ENCODE measurements around the gene PLS1.

Gene PLS1

GRCh38 chr3:142657033-142657432 is 60.8 kb downstream of the PLS1 start:
- no peak for ATAC-seq
- TF ChIP-seq ZNF70 (CRISPR knock-in tag; IDR thresholded peaks at IDR 0.05) = no peak

GRCh38 chr3:142660383-142660782 is 64.2 kb downstream of the PLS1 start:
- no peak for TF ChIP-seq BACH2 (CRISPR knock-in tag; IDR thresholded peaks at IDR 0.05; ENCODE audit: borderline replicate concordance)
- no peak for TF ChIP-seq ESRRG (CRISPR knock-in tag; IDR thresholded peaks at IDR 0.05)
- TF ChIP-seq ZNF70 (CRISPR knock-in tag; IDR thresholded peaks at IDR 0.05) = no peak
- TF ChIP-seq RARB (CRISPR knock-in tag; IDR thresholded peaks at IDR 0.05) = no peak
- no peak for TF ChIP-seq ARNTL (CRISPR knock-in tag; IDR thresholded peaks at IDR 0.05; ENCODE audit: borderline replicate concordance, low read depth)
- TF ChIP-seq, protein P1, sequence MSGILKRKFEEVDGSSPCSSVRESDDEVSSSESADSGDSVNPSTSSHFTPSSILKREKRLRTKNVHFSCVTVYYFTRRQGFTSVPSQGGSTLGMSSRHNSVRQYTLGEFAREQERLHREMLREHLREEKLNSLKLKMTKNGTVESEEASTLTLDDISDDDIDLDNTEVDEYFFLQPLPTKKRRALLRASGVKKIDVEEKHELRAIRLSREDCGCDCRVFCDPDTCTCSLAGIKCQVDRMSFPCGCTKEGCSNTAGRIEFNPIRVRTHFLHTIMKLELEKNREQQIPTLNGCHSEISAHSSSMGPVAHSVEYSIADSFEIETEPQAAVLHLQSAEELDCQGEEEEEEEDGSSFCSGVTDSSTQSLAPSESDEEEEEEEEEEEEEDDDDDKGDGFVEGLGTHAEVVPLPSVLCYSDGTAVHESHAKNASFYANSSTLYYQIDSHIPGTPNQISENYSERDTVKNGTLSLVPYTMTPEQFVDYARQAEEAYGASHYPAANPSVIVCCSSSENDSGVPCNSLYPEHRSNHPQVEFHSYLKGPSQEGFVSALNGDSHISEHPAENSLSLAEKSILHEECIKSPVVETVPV (CRISPR knock-in tag; IDR thresholded peaks at IDR 0.05) = no peak
- TF ChIP-seq, protein P2, sequence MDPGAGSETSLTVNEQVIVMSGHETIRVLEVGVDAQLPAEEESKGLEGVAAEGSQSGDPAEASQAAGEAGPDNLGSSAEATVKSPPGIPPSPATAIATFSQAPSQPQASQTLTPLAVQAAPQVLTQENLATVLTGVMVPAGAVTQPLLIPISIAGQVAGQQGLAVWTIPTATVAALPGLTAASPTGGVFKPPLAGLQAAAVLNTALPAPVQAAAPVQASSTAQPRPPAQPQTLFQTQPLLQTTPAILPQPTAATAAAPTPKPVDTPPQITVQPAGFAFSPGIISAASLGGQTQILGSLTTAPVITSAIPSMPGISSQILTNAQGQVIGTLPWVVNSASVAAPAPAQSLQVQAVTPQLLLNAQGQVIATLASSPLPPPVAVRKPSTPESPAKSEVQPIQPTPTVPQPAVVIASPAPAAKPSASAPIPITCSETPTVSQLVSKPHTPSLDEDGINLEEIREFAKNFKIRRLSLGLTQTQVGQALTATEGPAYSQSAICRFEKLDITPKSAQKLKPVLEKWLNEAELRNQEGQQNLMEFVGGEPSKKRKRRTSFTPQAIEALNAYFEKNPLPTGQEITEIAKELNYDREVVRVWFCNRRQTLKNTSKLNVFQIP (CRISPR knock-in tag; IDR thresholded peaks at IDR 0.05; ENCODE audit: borderline replicate concordance, low read depth) = no peak
- TF ChIP-seq PPARA (CRISPR knock-in tag; IDR thresholded peaks at IDR 0.05; ENCODE audit: borderline replicate concordance) = no peak
- no peak for TF ChIP-seq CREB5 (CRISPR knock-in tag; IDR thresholded peaks at IDR 0.05; ENCODE audit: low read depth)
- no peak for TF ChIP-seq ZFP3 (CRISPR knock-in tag; IDR thresholded peaks at IDR 0.05)
- no peak for TF ChIP-seq TSHZ2 (CRISPR knock-in tag; IDR thresholded peaks at IDR 0.05)
- no peak for TF ChIP-seq CSDC2 (CRISPR knock-in tag; IDR thresholded peaks at IDR 0.05)
- TF ChIP-seq ZNF565 (CRISPR knock-in tag; conservative IDR thresholded peaks at IDR 0.05; ENCODE audit: low read depth) = no peak
- no peak for TF ChIP-seq ZNF8 (CRISPR knock-in tag; IDR thresholded peaks at IDR 0.05)
- TF ChIP-seq ZC3H10 (CRISPR knock-in tag; IDR thresholded peaks at IDR 0.05) = no peak
- ATAC-seq = no peak

GRCh38 chr3:142660893-142661292 is 64.7 kb downstream of the PLS1 start:
- no peak for ATAC-seq
- TF ChIP-seq RARB (CRISPR knock-in tag; IDR thresholded peaks at IDR 0.05) (no peak), BACH2 (CRISPR knock-in tag; IDR thresholded peaks at IDR 0.05; ENCODE audit: borderline replicate concordance) (no peak), SNAI2 (CRISPR knock-in tag; IDR thresholded peaks at IDR 0.05) (no peak), TSHZ2 (CRISPR knock-in tag; IDR thresholded peaks at IDR 0.05) (no peak), TCF4 (CRISPR knock-in tag; IDR thresholded peaks at IDR 0.05; ENCODE audit: borderline replicate concordance) (no peak), ZC3H10 (CRISPR knock-in tag; IDR thresholded peaks at IDR 0.05) (no peak)

DNA sequence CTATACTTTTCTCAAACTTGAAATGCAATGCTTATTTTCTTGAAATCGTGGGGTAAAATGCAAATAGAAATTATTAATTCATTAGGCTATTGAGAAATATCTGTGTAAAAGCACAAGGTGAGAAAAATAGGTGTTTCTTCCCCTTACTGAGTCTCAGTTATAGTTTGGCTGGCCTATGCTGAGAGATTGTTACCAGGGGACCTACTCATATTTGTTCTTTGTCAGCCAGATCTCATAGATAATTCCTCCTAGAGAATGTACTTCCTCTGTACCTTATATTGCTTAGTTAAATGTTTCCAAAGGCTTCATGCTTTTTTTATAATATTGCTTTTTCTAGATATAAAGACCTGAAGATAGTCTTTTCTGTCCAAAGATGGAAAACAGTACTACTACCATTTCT is 67.7 kb downstream of the PLS1 start:
- no peak for ATAC-seq
- no peak for TF ChIP-seq ZC3H10 (CRISPR knock-in tag; IDR thresholded peaks at IDR 0.05)
